Testis (tissue), 3 donors: ENCODE results near the gene PRKCI. TPM values are rescaled to one million over a fixed set of nuclear protein-coding genes. Genes with fewer than 3 reads are reported as not detected.

Experiments used
- DNase-seq: peaks from one replicate; pipeline ENCODE4 v3.0.0-alpha.2; 2019
- H3K27ac ChIP-seq, 2 donors: fragments of 200-600 bp; sonication (generic); one replicate each; pipeline ENCODE4 v1.5.1; 2019
- H3K27me3 ChIP-seq: fragments of 200-600 bp; sonication (generic); one replicate; pipeline ENCODE4 v1.5.1; 2019
- H3K36me3 ChIP-seq: fragments of 200-600 bp; sonication (generic); one replicate; pipeline ENCODE4 v1.5.1; 2017; ENCODE audit warnings: low read depth; ENCODE audit errors: missing control alignments
- H3K4me1 ChIP-seq: fragments of 200-600 bp; sonication (generic); one replicate; pipeline ENCODE4 v1.5.1; 2019
- H3K4me3 ChIP-seq, 2 donors: fragments of 200-600 bp; sonication (generic); one replicate each; pipeline ENCODE4 v1.5.1; 2017 to 2019
- H3K9me3 ChIP-seq: fragments of 200-600 bp; sonication (generic); one replicate; pipeline ENCODE4 v1.5.1; 2017
- CTCF ChIP-seq, 3 experiments: fragments of 450-650 bp in 2 of 3; fragments of 200-600 bp in 1 of 3; sonication (generic) in 1 of 3; IDR thresholded peaks; one replicate each; pipeline ENCODE4 v1.5.1; 2016 to 2019; ENCODE audit warnings: antibody characterized with exemption in 3 of 3, mild to moderate bottlenecking in 2 of 3, moderate library complexity in 1 of 3
- POLR2A ChIP-seq: fragments of 450-650 bp; IDR thresholded peaks from one replicate; pipeline ENCODE4 v1.6.1; 2017; ENCODE audit warnings: antibody characterized with exemption, mild to moderate bottlenecking, moderate library complexity
- WGBS, 2 donors: methylation state at CpG; one replicate each; pipeline ENCODE4 v1.1.5; 2018; 5-methylcytosine and 5-hydroxymethylcytosine counted together
- intact Hi-C: fragments of 100-400 bp; cut with DNase I; formaldehyde crosslinking; loops from one replicate; pipeline ENCODE4 v1.15.1; 2023; ENCODE audit warnings: low total_unique reads
- polyA plus RNA-seq: library from polyadenylated mRNA; stranded (reverse); fragments of 350-450 nt; fragmentation: Illumina TruSeq; extraction: RNeasy Lipid Tissue Mini Kit (QIAGEN cat#74804); gene quantifications from one replicate; pipeline ENCODE4 v1.2.3, GENCODE V29; 2014; ENCODE audit warnings: low read depth, low replicate concordance; ENCODE audit not compliant: insufficient read depth
- total RNA-seq, 2 donors: library from RNA; depleted of rRNA; stranded (reverse); fragments of >200 nt; gene quantifications; one replicate each; pipeline ENCODE4 v1.2.3, GENCODE V29; 2016

PRKCI gene
- total and polyA plus RNA-seq, 3 donors from 2014 or later = 25.6 to 100 (median 96.5) TPM

- Histone ChIP-seq H3K4me3 (no peak overlapping the region), H3K27ac (no peak overlapping the region), H3K9me3 (no peaks in the 10 kb centered on the region), H3K36me3 (no peaks in the 10 kb centered on the region), H3K4me1 (no peaks in the 10 kb centered on the region), H3K27me3 (no peaks in the 10 kb centered on the region)
- WGBS, 2 donors = 63 to 64% methylated on average over 3 of the region's 3 CpGs
- intact Hi-C loops = no loop called here
- TF ChIP-seq POLR2A (no peak), CTCF (IDR thresholded peaks at IDR 0.05) (no peak)
- no peak for DNase-seq
These were observed 95.7 kb downstream of the PRKCI start for GRCh38 chr3:170317954-170318353.

GRCh38 chr3:170320461-170321121, 98.4 kb downstream of the PRKCI start:
- intact Hi-C loops = no loop called here
- DNase-seq = no peak
- H3K36me3 ChIP-seq = no peaks in the 10 kb centered on the region
- no peaks in the 10 kb centered on the region for H3K4me1 ChIP-seq
- no peak overlapping the region for H3K4me3 ChIP-seq
- H3K9me3 ChIP-seq = no peaks in the 10 kb centered on the region
- 64% methylated on average over 7 of the region's 7 CpGs for WGBS, 2 donors
- H3K27me3 ChIP-seq = no peaks in the 10 kb centered on the region
- H3K27ac ChIP-seq = no peak overlapping the region
- TF ChIP-seq CTCF (IDR thresholded peaks at IDR 0.05) (no peak), POLR2A (no peak)

GRCh38 chr3:170321321-170322034, 99.3 kb downstream of the PRKCI start:
- 92 to 96% methylated on average over 11 of the region's 11 CpGs for WGBS, 2 donors
- DNase-seq = no peak
- H3K4me3 ChIP-seq = no peak overlapping the region

GRCh38 chr3:170322566-170323269, 100.5 kb downstream of the PRKCI start:
- no peak for DNase-seq
- no peak for TF ChIP-seq CTCF (IDR thresholded peaks at IDR 0.05)
- TF ChIP-seq POLR2A = no peak
- no peaks in the 10 kb centered on the region for H3K9me3 ChIP-seq
- H3K4me3 ChIP-seq = no peak overlapping the region
- no peaks in the 10 kb centered on the region for H3K36me3 ChIP-seq
- no peak overlapping the region for H3K27ac ChIP-seq
- intact Hi-C loops = no loop called here
- WGBS, 2 donors = 66 to 69% methylated on average over 10 of the region's 10 CpGs
- H3K4me1 ChIP-seq = no peaks in the 10 kb centered on the region
- no peaks in the 10 kb centered on the region for H3K27me3 ChIP-seq

More at GRCh38 chr3:170321321-170322034, 99.3 kb downstream of the PRKCI start:
- no peaks in the 10 kb centered on the region for H3K4me1 ChIP-seq
- no peaks in the 10 kb centered on the region for H3K27me3 ChIP-seq
- intact Hi-C loops = no loop called here
- TF ChIP-seq POLR2A (no peak), CTCF (IDR thresholded peaks at IDR 0.05) (no peak)
- no peaks in the 10 kb centered on the region for H3K36me3 ChIP-seq
- H3K9me3 ChIP-seq = no peaks in the 10 kb centered on the region
- H3K27ac ChIP-seq = no peak overlapping the region
